Measurements from ENCODE around the gene HMGN2.
A peak's percentile ranks its signal among the peaks of the same experiment; 100 is the strongest.
"Not testable (repeated sequence)": the region's sequence is repeated elsewhere in the genome, so short reads cannot be mapped to it uniquely, and the experiment has no call there.

Gene HMGN2

DNA sequence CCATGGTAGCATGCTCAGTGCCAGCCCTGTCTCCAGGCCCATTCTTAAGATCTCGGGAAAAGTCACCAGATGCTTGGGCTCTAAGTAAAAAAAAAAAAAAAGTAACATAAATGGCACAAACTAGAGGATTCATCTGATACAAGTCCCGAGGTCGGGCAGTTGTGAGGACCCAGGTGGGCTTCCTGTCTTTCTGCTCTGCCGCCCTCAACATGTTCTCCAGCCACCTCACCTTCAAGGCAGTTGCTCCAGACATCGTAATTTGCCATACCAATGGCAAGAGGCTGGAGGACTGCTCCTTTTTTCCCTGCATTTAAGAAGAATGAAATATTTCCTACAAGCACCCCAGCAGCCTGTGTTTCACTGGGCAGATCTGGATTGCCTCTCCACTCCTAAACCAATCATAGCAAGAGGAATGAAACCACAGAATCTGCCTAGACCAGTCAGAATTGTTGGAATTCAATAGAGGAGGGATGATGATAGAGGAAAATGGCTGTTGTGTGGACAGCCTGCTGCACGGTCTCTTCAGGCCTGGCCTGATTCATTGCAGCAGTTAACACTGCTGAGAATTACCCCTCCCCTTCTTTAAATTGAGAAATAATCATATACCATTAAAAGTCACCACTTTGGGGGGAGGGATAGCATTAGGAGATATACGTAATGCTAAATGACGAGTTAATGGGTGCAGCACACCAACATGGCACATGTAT is 5.4 kb downstream of the HMGN2 start:
- DNase-seq: no peak

DNA sequence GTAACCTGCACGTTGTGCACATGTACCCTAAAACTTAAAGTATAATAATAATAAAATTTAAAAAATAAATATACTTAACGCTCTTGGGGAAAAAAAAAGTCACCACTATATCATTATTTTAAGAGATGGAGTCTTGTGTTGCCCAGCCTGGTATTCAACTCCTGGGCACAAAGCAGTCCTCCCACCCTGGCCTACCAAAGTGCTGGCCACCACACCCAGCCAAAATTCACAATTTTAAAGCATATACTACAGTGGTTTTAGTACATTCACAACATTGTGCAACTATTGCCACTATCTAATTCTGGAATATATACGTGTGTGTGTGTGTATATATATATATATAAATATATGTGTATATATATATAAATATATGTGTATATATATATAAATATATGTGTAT is 5.9 kb downstream of the HMGN2 start:
- DNase-seq: no peak

DNA sequence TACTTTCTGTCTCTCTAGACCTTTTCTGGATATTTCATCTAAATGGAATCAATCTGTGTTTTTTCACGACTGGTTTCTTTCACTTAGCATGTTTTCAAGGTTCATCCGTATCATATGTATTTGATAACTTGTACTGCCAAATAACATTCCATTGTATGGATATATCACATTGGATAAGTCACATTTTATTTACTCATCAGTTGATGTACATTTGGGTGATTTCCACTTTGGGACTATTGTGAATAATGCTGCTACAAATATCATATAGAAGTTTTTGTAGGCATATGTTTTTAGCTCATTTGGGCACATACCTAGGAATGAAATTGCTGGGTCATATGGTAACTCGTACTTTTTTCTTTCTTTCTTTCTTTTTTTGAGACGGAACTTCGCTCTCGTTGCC is 6.7 kb downstream of the HMGN2 start:
- DNase-seq: no peak

- DNase-seq: no peak
These were observed 10.7 kb downstream of the HMGN2 start for GRCh38 chr1:26482921-26483320.

DNA sequence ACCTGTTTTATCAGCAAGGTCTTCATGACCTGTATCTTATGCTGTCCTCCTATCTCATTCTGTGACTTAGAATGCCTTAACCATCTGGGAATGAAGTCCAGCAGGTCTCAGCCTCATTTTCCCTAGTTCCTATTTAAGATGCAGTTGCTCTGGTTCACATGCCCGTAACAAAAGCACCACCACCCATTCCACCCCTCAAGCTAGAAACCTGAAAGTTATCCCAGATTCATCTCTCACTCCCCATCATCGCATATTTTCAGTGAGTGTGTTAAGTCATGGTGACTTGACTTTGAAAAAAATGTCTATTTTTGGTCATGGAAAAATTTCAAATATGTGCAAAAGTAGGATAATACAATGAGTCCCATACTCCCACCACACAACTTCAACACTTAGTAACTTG is 11.7 kb downstream of the HMGN2 start:
- no peak for DNase-seq

- no peak for DNase-seq
These were observed 17.9 kb downstream of the HMGN2 start for GRCh38 chr1:26490155-26490554.

DNA sequence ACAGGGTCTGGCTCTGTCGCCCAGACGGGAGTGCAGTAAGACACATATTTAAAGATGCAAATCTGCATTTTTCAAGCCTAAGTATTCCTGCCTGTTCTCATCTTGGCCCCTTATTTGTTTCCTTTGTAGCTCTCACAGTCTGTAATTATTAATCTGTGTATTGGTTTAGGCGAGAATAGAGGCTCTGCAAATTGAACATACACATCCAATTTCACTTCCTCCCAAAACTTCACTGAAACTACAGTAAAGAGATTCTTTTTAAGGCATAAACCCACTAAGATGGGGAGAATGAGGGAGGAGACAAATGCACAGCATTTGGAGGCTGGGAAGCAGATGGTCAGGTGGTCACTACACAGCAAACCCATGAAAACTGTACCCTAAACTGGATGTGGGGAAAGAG is 21.0 kb downstream of the HMGN2 start:
- DNase-seq: no peak

DNA sequence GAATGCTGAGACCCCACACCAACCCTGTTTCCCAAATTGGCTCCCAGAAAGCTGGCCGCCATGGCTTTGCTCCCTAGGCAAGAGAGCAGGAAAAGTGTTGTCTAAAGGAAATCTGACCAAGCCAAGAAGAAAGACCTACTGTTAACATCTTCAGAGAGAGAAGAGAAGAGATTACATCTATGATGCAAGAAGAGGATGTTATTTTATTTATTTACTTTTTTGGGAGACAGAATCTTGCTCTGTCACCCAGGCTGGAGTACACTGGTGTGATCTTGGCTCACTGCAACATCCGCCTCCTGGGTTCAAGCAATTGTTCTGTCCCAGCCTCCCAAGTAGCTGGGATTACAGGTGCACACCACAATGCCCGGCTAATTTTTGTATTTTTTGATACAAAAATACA is 21.7 kb downstream of the HMGN2 start:
- no peak for DNase-seq

DNA sequence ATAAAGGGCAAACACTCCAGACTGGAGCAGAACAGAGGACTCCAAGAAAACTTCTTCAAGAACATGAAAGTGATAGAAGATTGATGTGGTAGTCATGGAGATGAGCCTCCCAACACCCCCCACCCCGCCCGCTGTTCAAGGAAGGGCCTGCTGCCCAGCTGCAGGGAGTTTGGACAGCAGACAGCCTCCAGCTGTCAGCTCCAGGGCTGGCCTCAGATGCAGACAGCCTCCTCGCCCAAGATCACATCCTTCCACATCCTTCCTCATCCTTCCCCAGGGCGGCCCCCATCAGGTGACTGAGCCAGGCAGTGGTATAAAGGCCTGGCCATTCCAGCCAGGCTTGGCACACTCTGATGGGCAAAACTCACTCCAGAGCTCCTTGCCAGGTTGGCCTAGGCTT is 24.6 kb downstream of the HMGN2 start:
- peak in 1 of 2 experiments; percentile 30 for DNase-seq

DNA sequence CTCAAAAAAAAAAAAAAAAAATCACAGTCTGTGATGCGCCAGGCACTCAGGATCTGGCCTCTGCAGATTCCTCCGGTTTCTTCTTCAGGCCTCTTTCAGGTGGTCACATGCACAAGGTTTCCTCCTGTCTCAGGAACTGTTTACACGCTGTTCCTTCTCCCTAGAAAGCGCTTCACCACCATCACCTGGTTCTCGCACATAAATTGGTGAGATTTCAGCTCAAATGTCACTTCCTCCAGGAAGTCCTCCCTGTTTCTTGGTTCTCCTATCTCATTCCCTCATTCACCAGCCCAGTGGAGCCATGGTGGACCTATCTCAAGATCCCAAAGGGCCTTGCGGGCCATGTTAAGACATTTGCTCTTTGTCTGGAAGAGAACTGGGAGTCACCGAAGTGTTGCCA is 26.7 kb downstream of the HMGN2 start:
- DNase-seq: no peak

- DNase-seq: peak; percentile 67 to 88
These were observed 28.4 kb downstream of the HMGN2 start for GRCh38 chr1:26500488-26501175.

- DNase-seq: not testable (repeated sequence)
These were observed 38.5 kb downstream of the HMGN2 start for GRCh38 chr1:26510711-26511110.

GRCh38 chr1:26515836-26516235 is 43.6 kb downstream of the HMGN2 start:
- not testable (repeated sequence) for DNase-seq

GRCh38 chr1:26516987-26517765 is 44.9 kb downstream of the HMGN2 start:
- DNase-seq: no peak

DNA sequence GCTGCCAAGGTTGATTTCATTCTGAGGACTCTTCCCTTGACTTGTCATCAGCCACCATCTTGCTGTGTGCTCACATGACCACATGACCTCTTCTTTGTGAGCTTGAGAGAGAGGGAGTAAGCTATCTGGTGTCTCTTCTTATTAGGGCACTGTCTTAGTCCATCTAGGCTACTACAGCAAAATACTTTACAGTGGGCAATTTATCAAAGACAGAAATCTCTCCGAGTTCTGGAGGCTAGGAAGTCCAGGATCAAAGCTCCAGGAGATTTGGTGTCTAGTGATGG is 45.5 kb downstream of the HMGN2 start:
- DNase-seq: no peak

- no peak for DNase-seq
These were observed 46.1 kb downstream of the HMGN2 start for GRCh38 chr1:26518355-26518754.

DNA sequence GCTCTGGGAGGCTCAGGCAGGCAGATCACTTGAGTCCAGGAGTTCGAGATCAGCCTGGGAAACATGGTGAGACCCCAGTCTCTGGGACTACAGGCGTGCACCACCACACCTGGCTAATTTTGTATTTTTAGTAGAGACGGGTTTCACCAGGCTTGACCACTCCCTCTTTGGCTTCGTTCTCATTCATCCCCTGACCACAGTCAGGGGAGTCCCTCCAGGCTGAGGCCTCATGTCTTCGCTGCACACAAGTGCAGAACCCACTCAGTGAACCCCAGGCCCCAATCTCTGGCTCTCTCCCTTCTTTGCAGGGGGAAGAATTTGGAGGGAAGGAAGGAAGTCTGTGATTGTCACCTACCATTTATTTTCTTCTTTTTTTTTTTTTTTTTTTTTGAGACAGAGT is 48.1 kb downstream of the HMGN2 start:
- DNase-seq: no peak

GRCh38 chr1:26521669-26522030 is 49.4 kb downstream of the HMGN2 start:
- DNase-seq: no peak

GRCh38 chr1:26522073-26522472 is 49.8 kb downstream of the HMGN2 start:
- no peak for DNase-seq

DNA sequence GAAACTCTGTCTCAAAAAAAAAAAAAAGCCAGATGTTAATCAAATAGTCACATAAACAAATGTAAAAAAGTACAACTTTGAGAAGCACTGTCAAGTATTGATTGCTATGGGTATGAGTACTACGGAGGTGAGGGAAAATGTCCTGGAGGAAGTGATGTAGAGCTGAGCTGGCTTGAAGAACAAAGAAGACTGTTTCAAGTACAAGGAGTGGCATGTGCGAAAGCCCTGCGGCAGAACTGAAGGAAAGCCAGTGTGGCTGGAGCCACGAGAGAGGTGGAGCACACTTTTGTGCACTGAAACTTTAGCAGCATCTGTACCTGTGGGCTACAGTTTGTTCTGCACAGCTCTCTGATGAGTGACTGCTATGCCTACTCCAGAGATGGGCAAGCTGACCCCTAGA is 51.9 kb downstream of the HMGN2 start:
- no peak for DNase-seq

All from NCI-H446 (cell line).